Measurements from ENCODE around the gene DTNA. TPM values are rescaled to one million over a fixed set of nuclear protein-coding genes. Genes with fewer than 3 reads are reported as not detected.

The DTNA gene
- total and polyA plus RNA-seq, 8 donors = 11.1 to 113 (median 19.8) TPM

DNA sequence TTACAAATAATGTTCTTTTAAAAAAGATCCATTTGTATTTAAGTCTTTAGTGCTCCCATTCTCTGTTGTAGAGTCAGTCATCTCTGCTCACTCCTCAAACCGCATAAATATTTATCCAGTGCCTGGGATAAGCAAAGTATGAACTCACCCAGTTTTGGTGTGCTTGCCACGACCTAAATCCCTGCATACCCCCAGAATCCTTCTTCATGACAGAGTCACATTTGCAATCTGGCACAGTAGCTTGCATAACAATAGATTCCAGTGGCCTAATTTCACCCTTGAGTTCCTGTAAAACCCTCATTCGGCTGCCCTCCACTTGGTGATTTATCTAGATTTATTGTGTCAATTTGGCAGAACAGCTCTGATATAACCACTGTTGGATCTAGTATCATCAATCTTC lies 92.9 kb downstream of the DTNA start:
- peaks cover 0 to 29% (median 3%) of the 10 kb centered on the region in 4 donors for H3K4me1 ChIP-seq
- no peaks in the 10 kb centered on the region for H3K27me3 ChIP-seq
- H3K27ac ChIP-seq = no peak overlapping the region
- no peak for DNase-seq
- 31 to 54% (median 53%) methylated on average over 3 of the region's 3 CpGs for WGBS, 5 donors
- TF ChIP-seq, protein P1, sequence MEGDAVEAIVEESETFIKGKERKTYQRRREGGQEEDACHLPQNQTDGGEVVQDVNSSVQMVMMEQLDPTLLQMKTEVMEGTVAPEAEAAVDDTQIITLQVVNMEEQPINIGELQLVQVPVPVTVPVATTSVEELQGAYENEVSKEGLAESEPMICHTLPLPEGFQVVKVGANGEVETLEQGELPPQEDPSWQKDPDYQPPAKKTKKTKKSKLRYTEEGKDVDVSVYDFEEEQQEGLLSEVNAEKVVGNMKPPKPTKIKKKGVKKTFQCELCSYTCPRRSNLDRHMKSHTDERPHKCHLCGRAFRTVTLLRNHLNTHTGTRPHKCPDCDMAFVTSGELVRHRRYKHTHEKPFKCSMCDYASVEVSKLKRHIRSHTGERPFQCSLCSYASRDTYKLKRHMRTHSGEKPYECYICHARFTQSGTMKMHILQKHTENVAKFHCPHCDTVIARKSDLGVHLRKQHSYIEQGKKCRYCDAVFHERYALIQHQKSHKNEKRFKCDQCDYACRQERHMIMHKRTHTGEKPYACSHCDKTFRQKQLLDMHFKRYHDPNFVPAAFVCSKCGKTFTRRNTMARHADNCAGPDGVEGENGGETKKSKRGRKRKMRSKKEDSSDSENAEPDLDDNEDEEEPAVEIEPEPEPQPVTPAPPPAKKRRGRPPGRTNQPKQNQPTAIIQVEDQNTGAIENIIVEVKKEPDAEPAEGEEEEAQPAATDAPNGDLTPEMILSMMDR (IDR thresholded peaks at IDR 0.05) = no peak
- peak in 2 of 3 donors; percentile 22 to 49 for TF ChIP-seq POLR2AphosphoS5 (IDR thresholded peaks at IDR 0.05)
- no peak overlapping the region for H3K4me3 ChIP-seq
- intact Hi-C loops (cut with DNase I; ENCODE audit: low total_unique reads) = no loop called here
- no peaks in the 10 kb centered on the region for H3K36me3 ChIP-seq
- H3K9me3 ChIP-seq = no peaks in the 10 kb centered on the region

DNA sequence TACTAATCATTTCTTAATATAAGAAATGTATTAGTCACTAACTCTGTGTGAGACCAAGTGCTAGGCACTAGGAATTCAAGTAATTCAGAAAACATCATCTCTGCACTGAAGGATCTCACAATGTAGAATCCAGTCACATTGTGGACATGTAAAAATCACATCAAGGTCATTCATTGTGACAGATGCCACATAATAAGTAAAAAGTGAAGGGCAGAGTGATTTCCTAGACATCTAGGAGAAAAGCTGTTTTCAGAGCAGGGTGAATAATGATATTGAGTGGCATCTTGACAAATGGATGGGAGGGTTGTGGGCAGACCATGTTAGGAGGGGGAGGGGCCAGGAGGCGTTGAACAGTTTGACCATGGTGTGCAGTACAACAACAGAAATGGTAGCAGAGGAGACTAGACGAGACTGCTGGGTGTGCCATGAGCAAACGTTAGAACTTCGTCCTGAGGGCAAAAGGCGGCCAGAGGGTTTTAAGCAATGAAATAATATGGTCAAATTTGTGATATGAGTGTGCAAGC lies 93.8 kb downstream of the DTNA start:
- Histone ChIP-seq H3K4me1 (peaks cover 0 to 29% (median 3%) of the 10 kb centered on the region in 4 donors), H3K36me3 (no peaks in the 10 kb centered on the region), H3K4me3 (no peak overlapping the region), H3K27ac (no peak overlapping the region), H3K9me3 (no peaks in the 10 kb centered on the region), H3K27me3 (no peaks in the 10 kb centered on the region)
- intact Hi-C loops (cut with DNase I; ENCODE audit: low total_unique reads) = no loop called here
- WGBS, 5 donors = 63 to 76% (median 72%) methylated on average over 5 of the region's 5 CpGs
- TF ChIP-seq EP300 (IDR thresholded peaks at IDR 0.05) (no peak), POLR2AphosphoS5 (IDR thresholded peaks at IDR 0.05) (no peak)
- TF ChIP-seq, protein P1 (IDR thresholded peaks at IDR 0.05) = no peak
- DNase-seq = no peak

DNA sequence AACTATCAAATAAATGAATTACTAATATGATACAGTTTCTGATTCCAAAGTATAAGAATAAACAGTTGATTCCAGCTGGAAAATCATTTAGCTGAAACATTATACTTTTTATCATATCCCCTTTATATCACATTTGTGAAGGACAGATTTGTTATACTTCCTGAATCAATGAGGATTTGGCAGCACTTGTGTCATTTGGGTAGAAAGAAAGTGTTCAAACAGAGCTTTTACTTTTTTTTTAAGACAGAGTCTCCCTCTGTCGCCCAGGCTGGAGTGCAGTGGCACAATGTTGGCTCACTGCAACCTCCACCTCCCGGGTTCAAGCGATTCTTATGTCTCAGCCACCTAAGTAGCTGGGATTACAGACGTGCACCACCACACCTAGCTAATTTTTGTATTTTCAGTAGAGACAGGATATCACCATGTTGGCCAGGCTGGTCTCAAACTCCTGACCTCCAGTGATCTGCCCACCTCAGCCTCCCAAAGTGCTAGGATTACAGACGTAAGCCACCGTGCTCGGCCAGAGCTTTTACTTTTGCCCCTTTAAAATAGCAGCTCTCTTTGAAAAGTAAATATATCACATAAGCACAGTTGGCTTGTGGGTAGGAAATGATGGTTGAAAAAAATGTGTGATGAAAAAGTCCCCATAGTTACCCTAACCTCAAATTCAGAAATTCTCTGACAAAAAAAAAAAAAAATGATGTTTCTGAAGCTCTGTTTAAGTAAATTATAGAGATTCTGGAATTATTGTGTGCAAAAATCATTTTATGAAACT lies 95.2 kb downstream of the DTNA start:
- no peak for DNase-seq
- no peak for TF ChIP-seq EP300 (IDR thresholded peaks at IDR 0.05)
- TF ChIP-seq, protein P1 (IDR thresholded peaks at IDR 0.05) = no peak
- TF ChIP-seq POLR2AphosphoS5 (IDR thresholded peaks at IDR 0.05) = no peak
- no peak for TF ChIP-seq POLR2A (IDR thresholded peaks at IDR 0.05)
- Histone ChIP-seq H3K4me1 (peaks cover 0 to 34% (median 5%) of the 10 kb centered on the region in 4 donors), H3K27ac (no peak overlapping the region), H3K4me3 (no peak overlapping the region), H3K9me3 (no peaks in the 10 kb centered on the region), H3K27me3 (no peaks in the 10 kb centered on the region), H3K36me3 (no peaks in the 10 kb centered on the region)
- WGBS, 5 donors = 37 to 65% (median 42%) methylated on average over 7 of the region's 7 CpGs
- intact Hi-C loops (cut with DNase I; ENCODE audit: low total_unique reads) = no loop called here

DNA sequence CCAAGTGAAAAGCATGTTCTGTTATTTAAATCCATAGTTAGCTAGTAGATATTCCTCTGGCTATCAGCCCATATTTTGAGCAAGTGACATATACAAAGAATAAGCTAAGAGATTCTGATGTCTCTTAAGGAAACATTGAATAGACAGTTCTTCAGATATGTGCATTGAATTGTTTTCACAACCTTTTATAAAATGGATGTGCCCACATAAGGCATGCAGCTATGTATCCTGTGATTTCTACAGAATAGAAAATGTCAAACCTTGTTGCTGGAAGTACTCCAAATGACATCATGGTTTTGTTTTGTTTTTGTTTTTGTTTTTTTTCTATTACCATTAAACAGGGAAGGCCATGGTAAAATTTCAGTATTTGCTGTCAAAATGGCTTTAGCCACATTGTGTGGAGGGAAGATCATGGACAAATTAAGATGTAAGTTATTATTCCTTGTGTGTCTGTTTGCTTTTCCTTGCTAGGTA lies 95.8 kb downstream of the DTNA start:
- Histone ChIP-seq H3K36me3 (no peaks in the 10 kb centered on the region), H3K27me3 (no peaks in the 10 kb centered on the region), H3K27ac (no peak overlapping the region), H3K9me3 (no peaks in the 10 kb centered on the region), H3K4me1 (peaks cover 0 to 34% (median 5%) of the 10 kb centered on the region in 4 donors), H3K4me3 (no peak overlapping the region)
- intact Hi-C loops (cut with DNase I; ENCODE audit: low total_unique reads) = no loop called here
- no peak for TF ChIP-seq POLR2AphosphoS5 (IDR thresholded peaks at IDR 0.05)
- TF ChIP-seq POLR2A (IDR thresholded peaks at IDR 0.05) = no peak
- TF ChIP-seq, protein P1 (IDR thresholded peaks at IDR 0.05) = no peak
- TF ChIP-seq EP300 (IDR thresholded peaks at IDR 0.05) = no peak
- no peak for DNase-seq
